Measurements from ENCODE around the gene DCUN1D4.

The DCUN1D4 gene

GRCh38 chr4:51844153-51845054 lies 1.5 kb downstream of the DCUN1D4 start:
- H3K27me3 ChIP-seq (ENCODE audit: insufficient read depth, low read length): no peaks in the 10 kb centered on the region
- no peaks in the 10 kb centered on the region for H3K9me3 ChIP-seq (ENCODE audit: low read length)
- peak overlapping the region; percentile 67 for H3K4me3 ChIP-seq (ENCODE audit: low read length)
- no peaks in the 10 kb centered on the region for H3K36me3 ChIP-seq (ENCODE audit: insufficient read depth, low read length)
- no peak overlapping the region for H2AFZ ChIP-seq (ENCODE audit: low read depth, low read length)
- H3K4me1 ChIP-seq (ENCODE audit: insufficient read depth, low read length): peaks cover 11% of the 10 kb centered on the region

- peak overlapping the region; percentile 67 for H3K4me3 ChIP-seq (ENCODE audit: low read length)
- H3K27me3 ChIP-seq (ENCODE audit: insufficient read depth, low read length): no peaks in the 10 kb centered on the region
- H3K9me3 ChIP-seq (ENCODE audit: low read length): no peaks in the 10 kb centered on the region
- no peaks in the 10 kb centered on the region for H3K36me3 ChIP-seq (ENCODE audit: insufficient read depth, low read length)
- H2AFZ ChIP-seq (ENCODE audit: low read depth, low read length): no peak overlapping the region
- peaks cover 11% of the 10 kb centered on the region for H3K4me1 ChIP-seq (ENCODE audit: insufficient read depth, low read length)
Measured at GRCh38 chr4:51845055-51845426, 2.1 kb downstream of the DCUN1D4 start.

- Histone ChIP-seq H2AFZ (ENCODE audit: low read depth, low read length) (no peak overlapping the region), H3K27me3 (ENCODE audit: insufficient read depth, low read length) (no peaks in the 10 kb centered on the region), H3K9me3 (ENCODE audit: low read length) (no peaks in the 10 kb centered on the region), H3K4me1 (ENCODE audit: insufficient read depth, low read length) (peaks cover 11% of the 10 kb centered on the region), H3K36me3 (ENCODE audit: insufficient read depth, low read length) (no peaks in the 10 kb centered on the region), H3K4me3 (ENCODE audit: low read length) (peak overlapping the region; percentile 67)
Measured at GRCh38 chr4:51845711-51846110, 2.8 kb downstream of the DCUN1D4 start.

GRCh38 chr4:51849430-51849829 lies 6.5 kb downstream of the DCUN1D4 start:
- no peaks in the 10 kb centered on the region for H3K9me3 ChIP-seq (ENCODE audit: low read length)
- H3K36me3 ChIP-seq (ENCODE audit: insufficient read depth, low read length): no peaks in the 10 kb centered on the region
- H2AFZ ChIP-seq (ENCODE audit: low read depth, low read length): no peak overlapping the region
- H3K27me3 ChIP-seq (ENCODE audit: insufficient read depth, low read length): no peaks in the 10 kb centered on the region
- H3K4me1 ChIP-seq (ENCODE audit: insufficient read depth, low read length): peaks cover 20% of the 10 kb centered on the region
- no peak overlapping the region for H3K4me3 ChIP-seq (ENCODE audit: low read length)

- Histone ChIP-seq H3K36me3 (ENCODE audit: insufficient read depth, low read length) (no peaks in the 10 kb centered on the region), H3K4me3 (ENCODE audit: low read length) (no peak overlapping the region), H3K9me3 (ENCODE audit: low read length) (no peaks in the 10 kb centered on the region), H3K27me3 (ENCODE audit: insufficient read depth, low read length) (no peaks in the 10 kb centered on the region), H2AFZ (ENCODE audit: low read depth, low read length) (no peak overlapping the region), H3K4me1 (ENCODE audit: insufficient read depth, low read length) (peaks cover 16% of the 10 kb centered on the region)
Measured at GRCh38 chr4:51850294-51850693, 7.3 kb downstream of the DCUN1D4 start.

- Histone ChIP-seq H3K9me3 (ENCODE audit: low read length) (no peaks in the 10 kb centered on the region), H2AFZ (ENCODE audit: low read depth, low read length) (no peak overlapping the region), H3K27me3 (ENCODE audit: insufficient read depth, low read length) (no peaks in the 10 kb centered on the region), H3K4me1 (ENCODE audit: insufficient read depth, low read length) (peaks cover 19% of the 10 kb centered on the region), H3K36me3 (ENCODE audit: insufficient read depth, low read length) (no peaks in the 10 kb centered on the region), H3K4me3 (ENCODE audit: low read length) (no peak overlapping the region)
Measured at GRCh38 chr4:51851090-51851936, 8.4 kb downstream of the DCUN1D4 start.

- H3K4me3 ChIP-seq (ENCODE audit: low read length): no peak overlapping the region
- H3K9me3 ChIP-seq (ENCODE audit: low read length): no peaks in the 10 kb centered on the region
- peaks cover 19% of the 10 kb centered on the region for H3K4me1 ChIP-seq (ENCODE audit: insufficient read depth, low read length)
- H3K27me3 ChIP-seq (ENCODE audit: insufficient read depth, low read length): no peaks in the 10 kb centered on the region
- H2AFZ ChIP-seq (ENCODE audit: low read depth, low read length): no peak overlapping the region
- H3K36me3 ChIP-seq (ENCODE audit: insufficient read depth, low read length): no peaks in the 10 kb centered on the region
Measured at GRCh38 chr4:51851937-51852290, 9.0 kb downstream of the DCUN1D4 start.

GRCh38 chr4:51853027-51853682 lies 10.2 kb downstream of the DCUN1D4 start:
- H3K4me3 ChIP-seq (ENCODE audit: low read length): no peak overlapping the region
- no peaks in the 10 kb centered on the region for H3K36me3 ChIP-seq (ENCODE audit: insufficient read depth, low read length)
- H3K9me3 ChIP-seq (ENCODE audit: low read length): no peaks in the 10 kb centered on the region
- no peaks in the 10 kb centered on the region for H3K27me3 ChIP-seq (ENCODE audit: insufficient read depth, low read length)
- H2AFZ ChIP-seq (ENCODE audit: low read depth, low read length): no peak overlapping the region
- peaks cover 19% of the 10 kb centered on the region for H3K4me1 ChIP-seq (ENCODE audit: insufficient read depth, low read length)

- Histone ChIP-seq H2AFZ (ENCODE audit: low read depth, low read length) (no peak overlapping the region), H3K4me3 (ENCODE audit: low read length) (no peak overlapping the region), H3K36me3 (ENCODE audit: insufficient read depth, low read length) (no peaks in the 10 kb centered on the region), H3K4me1 (ENCODE audit: insufficient read depth, low read length) (peaks cover 19% of the 10 kb centered on the region), H3K9me3 (ENCODE audit: low read length) (no peaks in the 10 kb centered on the region), H3K27me3 (ENCODE audit: insufficient read depth, low read length) (no peaks in the 10 kb centered on the region)
Measured at GRCh38 chr4:51855270-51855669, 12.3 kb downstream of the DCUN1D4 start.

GRCh38 chr4:51855751-51856150 lies 12.8 kb downstream of the DCUN1D4 start:
- Histone ChIP-seq H2AFZ (ENCODE audit: low read depth, low read length) (no peak overlapping the region), H3K4me1 (ENCODE audit: insufficient read depth, low read length) (peaks cover 19% of the 10 kb centered on the region), H3K4me3 (ENCODE audit: low read length) (no peak overlapping the region)

GRCh38 chr4:51858605-51859202 lies 15.8 kb downstream of the DCUN1D4 start:
- no peaks in the 10 kb centered on the region for H3K27me3 ChIP-seq (ENCODE audit: insufficient read depth, low read length)
- H2AFZ ChIP-seq (ENCODE audit: low read depth, low read length): no peak overlapping the region
- H3K36me3 ChIP-seq (ENCODE audit: insufficient read depth, low read length): peaks cover 5% of the 10 kb centered on the region
- no peak overlapping the region for H3K4me3 ChIP-seq (ENCODE audit: low read length)
- H3K9me3 ChIP-seq (ENCODE audit: low read length): no peaks in the 10 kb centered on the region
- peaks cover 10% of the 10 kb centered on the region for H3K4me1 ChIP-seq (ENCODE audit: insufficient read depth, low read length)

More at GRCh38 chr4:51855751-51856150, 12.8 kb downstream of the DCUN1D4 start:
- no peaks in the 10 kb centered on the region for H3K27me3 ChIP-seq (ENCODE audit: insufficient read depth, low read length)
- H3K9me3 ChIP-seq (ENCODE audit: low read length): no peaks in the 10 kb centered on the region
- no peaks in the 10 kb centered on the region for H3K36me3 ChIP-seq (ENCODE audit: insufficient read depth, low read length)

- Histone ChIP-seq H3K4me3 (ENCODE audit: low read length) (no peak overlapping the region), H3K27me3 (ENCODE audit: insufficient read depth, low read length) (no peaks in the 10 kb centered on the region), H3K9me3 (ENCODE audit: low read length) (no peaks in the 10 kb centered on the region), H3K36me3 (ENCODE audit: insufficient read depth, low read length) (peaks cover 13% of the 10 kb centered on the region), H2AFZ (ENCODE audit: low read depth, low read length) (no peak overlapping the region), H3K4me1 (ENCODE audit: insufficient read depth, low read length) (peaks cover 10% of the 10 kb centered on the region)
Measured at GRCh38 chr4:51859476-51860031, 16.6 kb downstream of the DCUN1D4 start.

Data from neuron (in vitro differentiated cells).